OCI-LY3 (cell line): ENCODE measurements around the gene TNP2.

Source experiments
- H2AFZ ChIP-seq: fragments of 200-600, 300-600 bp; shearing (Covaris generic); 2 replicates; pipeline ENCODE4 v1.6.0; 2014; ENCODE audit warnings: antibody characterized with exemption, low read depth, low read length
- H3K27ac ChIP-seq: fragments of 200-600, 300-600 bp; sonication (generic); 2 replicates; pipeline ENCODE4 v1.5.1; 2014; ENCODE audit warnings: mild to moderate bottlenecking, low read length, moderate library complexity, mixed read lengths
- H3K27me3 ChIP-seq: fragments of 200-600, 300-600 bp; sonication (generic); 2 replicates; pipeline ENCODE4 v1.6.1; 2014; ENCODE audit warnings: low read depth, low read length, mixed read lengths
- H3K36me3 ChIP-seq: fragments of 200-600, 300-600 bp; sonication (generic); replicated peaks from 2 replicates; pipeline ENCODE3; 2014; ENCODE audit warnings: low read depth, low read length, mixed read lengths
- H3K4me1 ChIP-seq: fragments of 300-600, 200-600 bp; sonication (generic); 2 replicates; pipeline ENCODE4 v1.6.1; 2014; ENCODE audit warnings: low read length, mixed read lengths
- H3K4me2 ChIP-seq: fragments of 200-600, 300-600 bp; sonication (generic); 2 replicates; pipeline ENCODE4 v1.6.1; 2014; ENCODE audit warnings: low read length, mixed read lengths
- H3K4me3 ChIP-seq: fragments of 300-600, 200-600 bp; sonication (generic); 2 replicates; pipeline ENCODE4 v1.5.1; 2014; ENCODE audit warnings: antibody characterized with exemption, mild to moderate bottlenecking, low read length, moderate library complexity
- H3K79me2 ChIP-seq: fragments of 300-600, 200-600 bp; shearing (Covaris generic); 2 replicates; pipeline ENCODE4 v1.6.1; 2014; ENCODE audit warnings: mild to moderate bottlenecking, low read length, mixed read lengths
- H3K9ac ChIP-seq: fragments of 300-600, 200-600 bp; shearing (Covaris generic); 2 replicates; pipeline ENCODE4 v1.6.0; 2014; ENCODE audit warnings: mild to moderate bottlenecking, low read length, moderate library complexity
- H3K9me3 ChIP-seq: fragments of 200-600, 300-600 bp; shearing (Covaris generic); 2 replicates; pipeline ENCODE4 v1.6.1; 2014; ENCODE audit warnings: low read length, mixed read lengths; ENCODE audit not compliant: insufficient read depth
- H4K20me1 ChIP-seq: fragments of 200-600, 300-600 bp; sonication (generic); 2 replicates; pipeline ENCODE4 v1.6.1; 2016; ENCODE audit warnings: low read length, mixed read lengths; ENCODE audit not compliant: insufficient read depth
- CTCF ChIP-seq: fragments of 200-600, 300-600 bp; sonication (generic); IDR thresholded peaks from 2 replicates; pipeline ENCODE4 v1.5.1; 2014; ENCODE audit warnings: antibody characterized with exemption, low read length, low read depth
- EZH2phosphoT487 ChIP-seq: fragments of 200-600 bp; shearing (Covaris generic); IDR thresholded peaks from 2 replicates; pipeline ENCODE4 v1.6.1; 2018; ENCODE audit warnings: antibody characterized with exemption, mixed run types, low read depth

Gene TNP2

GRCh38 chr16:11253009-11253994 lies 15.8 kb downstream of the TNP2 start:
- Histone ChIP-seq H2AFZ (no peak overlapping the region), H3K4me2 (peak overlapping the region; percentile 95), H3K36me3 (peaks cover 39% of the 10 kb centered on the region), H3K4me1 (peaks cover 37% of the 10 kb centered on the region), H3K9ac (peak overlapping the region; percentile 87), H3K79me2 (peaks cover 28% of the 10 kb centered on the region), H3K4me3 (peak overlapping the region; percentile 97), H4K20me1 (peaks cover 42% of the 10 kb centered on the region), H3K9me3 (no peaks in the 10 kb centered on the region), H3K27ac (peak overlapping the region; percentile 6; the same call in 1 of the 2 replicates), H3K27me3 (no peaks in the 10 kb centered on the region)
- TF ChIP-seq EZH2phosphoT487 = no peak
- no peak for TF ChIP-seq CTCF

- Histone ChIP-seq H3K36me3 (peaks cover 39% of the 10 kb centered on the region), H3K27me3 (no peaks in the 10 kb centered on the region), H3K4me3 (no peak overlapping the region), H3K9ac (no peak overlapping the region), H4K20me1 (peaks cover 42% of the 10 kb centered on the region), H3K4me2 (no peak overlapping the region), H2AFZ (no peak overlapping the region), H3K9me3 (no peaks in the 10 kb centered on the region), H3K79me2 (peaks cover 28% of the 10 kb centered on the region), H3K27ac (no peak overlapping the region), H3K4me1 (peaks cover 36% of the 10 kb centered on the region)
- TF ChIP-seq EZH2phosphoT487 (no peak), CTCF (no peak)
These were observed 16.6 kb downstream of the TNP2 start for GRCh38 chr16:11252482-11252931.

- Histone ChIP-seq H3K79me2 (peaks cover 28% of the 10 kb centered on the region), H3K4me2 (no peak overlapping the region), H3K4me1 (peaks cover 31% of the 10 kb centered on the region), H3K9me3 (no peaks in the 10 kb centered on the region), H3K36me3 (peaks cover 39% of the 10 kb centered on the region), H3K9ac (no peak overlapping the region), H3K27me3 (no peaks in the 10 kb centered on the region), H2AFZ (no peak overlapping the region), H3K4me3 (no peak overlapping the region), H4K20me1 (peaks cover 42% of the 10 kb centered on the region), H3K27ac (no peak overlapping the region)
- TF ChIP-seq CTCF (no peak), EZH2phosphoT487 (no peak)
These were observed 17.3 kb downstream of the TNP2 start for GRCh38 chr16:11251525-11252481.
